ENCODE measurements around the gene FLVCR1. TPM values are rescaled to one million over a fixed set of nuclear protein-coding genes. Genes with fewer than 3 reads are reported as not detected.

FLVCR1 gene
- total RNA-seq, 2 donors from 2014 or later = 47.3 to 49.2 TPM

DNA sequence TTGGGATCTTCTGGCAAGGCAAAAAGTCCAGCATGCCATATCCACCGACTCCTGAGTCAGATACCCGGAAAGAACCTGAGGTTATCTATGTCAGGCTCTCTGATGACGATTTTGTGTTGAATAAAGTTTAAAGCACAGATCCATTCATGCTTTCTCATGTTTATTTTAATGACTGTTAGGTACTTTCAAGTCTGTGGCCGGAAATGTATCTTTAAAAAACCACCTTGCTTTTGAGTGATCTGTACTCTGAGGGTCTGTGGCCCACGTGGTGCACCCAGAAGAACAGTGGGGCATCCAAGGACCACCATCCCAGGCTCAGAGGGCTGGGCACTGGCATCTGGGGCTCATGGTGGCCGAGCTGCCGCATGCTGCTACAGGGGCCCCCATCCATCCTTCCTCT lies 62.2 kb downstream of the FLVCR1 start:
- Mint-ChIP-seq H3K4me3 (no peak overlapping the region), H3K9me3 (no peaks in the 10 kb centered on the region), H3K27me3 (ENCODE audit: insufficient read depth) (no peaks in the 10 kb centered on the region), H3K4me1 (peaks cover 30% of the 10 kb centered on the region), H3K36me3 (ENCODE audit: low read depth) (peaks cover 4% of the 10 kb centered on the region), H3K27ac (no peak overlapping the region)
- Histone ChIP-seq H3K36me3 (ENCODE audit: control insufficient read depth, insufficient read depth, low read length) (no peaks in the 10 kb centered on the region), H3K9me3 (ENCODE audit: control insufficient read depth, low read length) (no peaks in the 10 kb centered on the region), H3K4me3 (ENCODE audit: low read length) (no peak overlapping the region), H3K27me3 (ENCODE audit: control insufficient read depth, insufficient read depth, low read length, poor library complexity, severe bottlenecking) (no peaks in the 10 kb centered on the region), H3K4me1 (ENCODE audit: control insufficient read depth, insufficient read depth, low read length) (peaks cover 8% of the 10 kb centered on the region), H3K9ac (ENCODE audit: extremely low read depth, low read length, poor library complexity, severe bottlenecking) (no peak overlapping the region), H3K27ac (ENCODE audit: low read depth, low read length) (no peak overlapping the region)
- DNase-seq = no peak
- TF ChIP-seq, protein P1, sequence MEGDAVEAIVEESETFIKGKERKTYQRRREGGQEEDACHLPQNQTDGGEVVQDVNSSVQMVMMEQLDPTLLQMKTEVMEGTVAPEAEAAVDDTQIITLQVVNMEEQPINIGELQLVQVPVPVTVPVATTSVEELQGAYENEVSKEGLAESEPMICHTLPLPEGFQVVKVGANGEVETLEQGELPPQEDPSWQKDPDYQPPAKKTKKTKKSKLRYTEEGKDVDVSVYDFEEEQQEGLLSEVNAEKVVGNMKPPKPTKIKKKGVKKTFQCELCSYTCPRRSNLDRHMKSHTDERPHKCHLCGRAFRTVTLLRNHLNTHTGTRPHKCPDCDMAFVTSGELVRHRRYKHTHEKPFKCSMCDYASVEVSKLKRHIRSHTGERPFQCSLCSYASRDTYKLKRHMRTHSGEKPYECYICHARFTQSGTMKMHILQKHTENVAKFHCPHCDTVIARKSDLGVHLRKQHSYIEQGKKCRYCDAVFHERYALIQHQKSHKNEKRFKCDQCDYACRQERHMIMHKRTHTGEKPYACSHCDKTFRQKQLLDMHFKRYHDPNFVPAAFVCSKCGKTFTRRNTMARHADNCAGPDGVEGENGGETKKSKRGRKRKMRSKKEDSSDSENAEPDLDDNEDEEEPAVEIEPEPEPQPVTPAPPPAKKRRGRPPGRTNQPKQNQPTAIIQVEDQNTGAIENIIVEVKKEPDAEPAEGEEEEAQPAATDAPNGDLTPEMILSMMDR (conservative IDR thresholded peaks at IDR 0.05) = no peak
- WGBS, 2 experiments (ENCODE audit: insufficient coverage in 1 of 2, insufficient read length in 1 of 2) = 86 to 88% methylated on average over 5 to 7 of the region's 7 CpGs

DNA sequence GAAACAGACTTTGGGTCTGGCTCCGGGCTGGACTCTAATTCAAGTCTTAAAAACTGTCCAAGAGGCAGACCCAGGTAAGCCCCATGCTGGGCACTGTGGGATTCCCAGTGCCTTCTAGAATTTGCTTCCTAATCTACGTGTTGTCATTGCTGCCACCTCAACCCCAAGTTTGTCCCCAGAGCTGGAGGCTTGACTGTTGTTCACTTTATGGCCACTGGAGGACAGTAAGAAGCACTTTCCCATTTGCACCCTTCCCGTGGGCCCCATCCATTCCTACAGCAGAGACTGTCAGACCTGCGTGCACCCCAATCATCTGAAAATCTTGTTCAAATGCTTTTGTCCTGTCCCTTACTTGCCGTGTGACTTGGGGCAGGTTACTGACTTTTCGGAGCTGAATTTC lies 62.8 kb downstream of the FLVCR1 start:
- Histone ChIP-seq H3K4me3 (ENCODE audit: low read length) (no peak overlapping the region), H3K9me3 (ENCODE audit: control insufficient read depth, low read length) (no peaks in the 10 kb centered on the region), H3K27me3 (ENCODE audit: control insufficient read depth, insufficient read depth, low read length, poor library complexity, severe bottlenecking) (no peaks in the 10 kb centered on the region), H3K4me1 (ENCODE audit: control insufficient read depth, insufficient read depth, low read length) (peaks cover 7% of the 10 kb centered on the region), H3K36me3 (ENCODE audit: control insufficient read depth, insufficient read depth, low read length) (no peaks in the 10 kb centered on the region), H3K27ac (ENCODE audit: low read depth, low read length) (no peak overlapping the region), H3K9ac (ENCODE audit: extremely low read depth, low read length, poor library complexity, severe bottlenecking) (no peak overlapping the region)
- WGBS, 2 experiments (ENCODE audit: insufficient coverage in 1 of 2, insufficient read length in 1 of 2) = 88 to 90% methylated on average over 6 of the region's 6 CpGs
- DNase-seq = peak; percentile 72
- TF ChIP-seq, protein P1 (conservative IDR thresholded peaks at IDR 0.05) = peak; percentile 71
- H3K9me3 Mint-ChIP-seq = no peaks in the 10 kb centered on the region
- H3K4me1 Mint-ChIP-seq = peaks cover 25% of the 10 kb centered on the region
- H3K4me3 Mint-ChIP-seq = no peak overlapping the region
- H3K36me3 Mint-ChIP-seq (ENCODE audit: low read depth) = peaks cover 4% of the 10 kb centered on the region
- H3K27ac Mint-ChIP-seq = no peak overlapping the region
- H3K27me3 Mint-ChIP-seq (ENCODE audit: insufficient read depth) = no peaks in the 10 kb centered on the region

DNA sequence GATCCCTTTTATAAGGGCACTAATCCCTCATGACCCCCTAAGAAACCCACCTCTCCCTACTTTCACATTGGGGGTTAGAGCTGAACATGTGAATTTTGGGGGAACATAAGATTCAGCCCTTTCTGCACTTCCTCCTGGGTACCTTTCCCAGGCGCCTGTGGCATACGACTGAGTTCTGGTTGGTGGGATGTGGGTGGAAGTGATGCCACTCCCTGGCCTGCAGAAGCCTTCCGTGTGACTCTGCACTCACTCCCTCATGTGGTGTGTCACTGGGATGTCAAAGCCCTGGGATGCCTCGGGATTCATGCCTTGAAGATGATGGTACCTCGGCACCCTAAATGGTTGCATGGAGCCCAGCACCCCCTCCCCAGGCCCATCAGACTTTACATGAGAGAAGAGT lies 63.9 kb downstream of the FLVCR1 start:
- Histone ChIP-seq H3K4me1 (ENCODE audit: control insufficient read depth, insufficient read depth, low read length) (peaks cover 7% of the 10 kb centered on the region), H3K27ac (ENCODE audit: low read depth, low read length) (no peak overlapping the region), H3K9me3 (ENCODE audit: control insufficient read depth, low read length) (no peaks in the 10 kb centered on the region), H3K27me3 (ENCODE audit: control insufficient read depth, insufficient read depth, low read length, poor library complexity, severe bottlenecking) (no peaks in the 10 kb centered on the region), H3K9ac (ENCODE audit: extremely low read depth, low read length, poor library complexity, severe bottlenecking) (no peak overlapping the region), H3K4me3 (ENCODE audit: low read length) (no peak overlapping the region), H3K36me3 (ENCODE audit: control insufficient read depth, insufficient read depth, low read length) (no peaks in the 10 kb centered on the region)
- Mint-ChIP-seq H3K9me3 (peaks cover 4% of the 10 kb centered on the region), H3K4me3 (no peak overlapping the region), H3K27ac (no peak overlapping the region), H3K4me1 (peaks cover 14% of the 10 kb centered on the region), H3K36me3 (ENCODE audit: low read depth) (peaks cover 4% of the 10 kb centered on the region), H3K27me3 (ENCODE audit: insufficient read depth) (peaks cover 1% of the 10 kb centered on the region)
- WGBS, 2 experiments (ENCODE audit: insufficient coverage in 1 of 2, insufficient read length in 1 of 2) = 75 to 90% methylated on average over 2 to 5 of the region's 5 CpGs
- DNase-seq = peak; percentile 41
- TF ChIP-seq, protein P1 (conservative IDR thresholded peaks at IDR 0.05) = no peak
